AG10803 (cell line): ENCODE results near the gene MR1.

Source experiments
- DNase-seq: peaks from one replicate; pipeline ENCODE4 v3.0.0; 2010; ENCODE audit warnings: low read depth
- H3K4me3 ChIP-seq: 2 replicates; pipeline ENCODE4 v1.5.1; 2011; ENCODE audit warnings: mild to moderate bottlenecking, low read length, control low read depth
- TF ChIP-seq, protein P1 (sequence below): conservative IDR thresholded peaks from 2 replicates; pipeline ENCODE4 v1.5.1; 2011; ENCODE audit warnings: mild to moderate bottlenecking, low read length, control low read depth, inconsistent platforms

The MR1 gene

DNA sequence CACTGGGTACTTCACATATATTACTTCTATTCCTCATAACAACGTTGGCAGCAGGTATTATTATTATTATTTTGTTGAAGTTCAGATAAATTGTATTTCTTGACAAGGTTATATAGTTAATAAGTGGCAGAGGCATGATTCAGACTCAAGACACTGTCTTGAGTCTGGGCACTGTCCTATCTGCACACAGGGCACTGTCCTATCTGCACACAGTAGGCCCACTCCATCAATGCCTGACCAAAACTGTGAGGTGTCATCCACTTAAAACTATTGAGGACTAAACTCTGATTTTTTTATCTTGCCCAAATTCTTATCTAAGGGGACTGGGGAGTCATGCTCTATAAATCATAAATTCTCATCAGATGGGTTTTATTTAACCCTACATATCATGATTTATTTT lies 30.9 kb downstream of the MR1 start:
- DNase-seq: no peak
- no peak overlapping the region for H3K4me3 ChIP-seq
- TF ChIP-seq, protein P1, sequence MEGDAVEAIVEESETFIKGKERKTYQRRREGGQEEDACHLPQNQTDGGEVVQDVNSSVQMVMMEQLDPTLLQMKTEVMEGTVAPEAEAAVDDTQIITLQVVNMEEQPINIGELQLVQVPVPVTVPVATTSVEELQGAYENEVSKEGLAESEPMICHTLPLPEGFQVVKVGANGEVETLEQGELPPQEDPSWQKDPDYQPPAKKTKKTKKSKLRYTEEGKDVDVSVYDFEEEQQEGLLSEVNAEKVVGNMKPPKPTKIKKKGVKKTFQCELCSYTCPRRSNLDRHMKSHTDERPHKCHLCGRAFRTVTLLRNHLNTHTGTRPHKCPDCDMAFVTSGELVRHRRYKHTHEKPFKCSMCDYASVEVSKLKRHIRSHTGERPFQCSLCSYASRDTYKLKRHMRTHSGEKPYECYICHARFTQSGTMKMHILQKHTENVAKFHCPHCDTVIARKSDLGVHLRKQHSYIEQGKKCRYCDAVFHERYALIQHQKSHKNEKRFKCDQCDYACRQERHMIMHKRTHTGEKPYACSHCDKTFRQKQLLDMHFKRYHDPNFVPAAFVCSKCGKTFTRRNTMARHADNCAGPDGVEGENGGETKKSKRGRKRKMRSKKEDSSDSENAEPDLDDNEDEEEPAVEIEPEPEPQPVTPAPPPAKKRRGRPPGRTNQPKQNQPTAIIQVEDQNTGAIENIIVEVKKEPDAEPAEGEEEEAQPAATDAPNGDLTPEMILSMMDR: no peak

DNA sequence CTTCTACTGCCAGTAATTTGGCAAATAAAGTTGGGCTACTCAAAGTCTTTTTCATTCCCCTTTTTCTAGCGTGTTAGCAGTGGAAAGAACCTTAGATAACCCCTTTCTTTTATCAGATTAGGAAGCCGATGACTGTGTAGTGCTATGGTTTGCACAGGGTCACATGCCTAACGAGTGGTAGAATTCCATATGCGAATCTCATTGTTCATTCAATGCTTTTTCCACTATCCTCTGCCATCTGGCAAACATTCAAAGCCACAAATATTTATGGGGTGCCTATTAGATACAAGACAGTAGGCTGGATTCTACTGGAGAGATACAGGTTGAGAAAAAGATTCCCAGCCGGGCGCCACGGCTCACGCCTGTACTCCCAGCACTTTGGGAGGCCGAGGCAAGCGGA lies 39.9 kb downstream of the MR1 start:
- TF ChIP-seq, protein P1: no peak
- DNase-seq: peak; percentile 76
- no peak overlapping the region for H3K4me3 ChIP-seq

DNA sequence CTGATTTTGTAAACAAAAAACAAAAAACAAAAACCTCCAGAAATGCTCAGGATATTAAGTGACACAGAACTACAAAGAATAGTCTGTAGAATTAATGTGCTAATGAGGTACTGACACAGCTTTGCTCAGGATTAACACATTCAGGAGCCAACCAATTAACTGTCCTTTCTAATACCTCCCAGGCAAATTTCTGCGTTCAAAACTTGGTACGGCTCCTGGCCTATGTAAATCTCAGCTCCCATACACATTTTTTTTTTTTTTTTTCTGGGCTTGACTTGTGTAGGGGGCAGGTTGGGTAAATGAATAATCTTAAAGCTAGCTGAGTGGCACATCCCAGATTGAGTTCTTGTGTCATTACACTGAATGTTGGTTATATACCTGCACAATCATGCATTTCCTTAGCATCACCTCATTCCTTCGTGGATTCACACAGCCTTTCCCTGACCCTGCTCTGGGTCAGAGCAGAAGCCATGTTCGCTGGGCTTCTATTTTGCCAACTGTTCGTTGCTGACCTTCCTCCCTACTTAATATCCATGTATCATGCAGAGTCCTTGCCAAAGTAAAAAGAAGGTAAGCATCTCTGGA lies 42.1 kb downstream of the MR1 start:
- DNase-seq: no peak
- H3K4me3 ChIP-seq: no peak overlapping the region
- TF ChIP-seq, protein P1: no peak

DNA sequence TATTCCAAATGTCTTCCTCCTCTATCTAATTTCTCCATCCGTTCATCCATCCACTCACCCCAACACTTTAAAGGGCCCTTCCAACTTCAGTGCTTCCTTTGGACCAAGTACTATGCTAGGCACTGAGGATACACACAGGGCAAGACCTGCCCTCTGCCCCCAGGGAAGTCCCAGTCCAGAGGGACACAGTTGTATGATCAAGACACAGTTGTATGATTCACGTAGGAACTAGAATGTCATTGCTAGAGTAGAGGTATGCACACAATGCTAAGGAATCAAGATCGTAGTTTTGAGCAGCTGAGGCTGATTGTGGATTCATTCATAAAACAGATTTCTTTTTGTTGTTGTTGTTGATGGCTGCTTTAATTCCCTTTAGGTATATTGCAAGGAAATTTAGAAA lies 43.1 kb downstream of the MR1 start:
- TF ChIP-seq, protein P1: no peak
- no peak overlapping the region for H3K4me3 ChIP-seq
- no peak for DNase-seq

DNA sequence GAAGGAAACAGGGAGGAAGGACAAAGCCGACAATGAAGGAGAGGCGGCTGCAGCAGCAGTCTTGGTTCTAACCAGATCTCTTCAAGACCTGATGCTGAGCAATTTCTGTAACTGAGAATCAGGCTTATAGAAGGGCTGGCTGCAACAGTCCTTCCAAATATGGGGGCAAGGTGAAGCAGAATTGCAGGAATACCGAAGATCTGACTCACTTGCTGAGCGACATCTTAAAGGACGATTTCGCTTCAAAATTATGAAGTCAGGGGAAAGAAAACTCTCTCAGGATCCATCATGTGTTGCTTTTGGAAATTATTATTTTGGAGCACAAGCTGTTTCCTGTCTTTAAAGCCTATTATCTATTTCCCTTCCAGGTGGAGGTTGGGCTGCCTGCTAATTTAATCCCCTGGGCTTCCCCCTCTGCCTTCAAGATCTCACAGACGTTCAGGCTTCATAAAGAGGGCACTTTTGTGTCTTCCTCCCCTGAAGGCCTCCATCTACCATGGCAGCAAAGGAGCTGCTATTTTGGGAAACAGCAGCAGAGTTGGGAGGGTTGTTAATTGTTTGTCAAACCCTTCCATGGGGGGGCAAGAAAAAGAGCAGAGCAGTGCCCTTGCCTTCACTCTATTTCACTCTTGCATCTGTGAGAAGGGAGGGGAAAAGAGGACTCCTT lies 43.9 kb downstream of the MR1 start:
- TF ChIP-seq, protein P1: no peak; the same call in 1 of the 2 replicates
- peak; percentile 69 for DNase-seq
- H3K4me3 ChIP-seq: no peak overlapping the region

DNA sequence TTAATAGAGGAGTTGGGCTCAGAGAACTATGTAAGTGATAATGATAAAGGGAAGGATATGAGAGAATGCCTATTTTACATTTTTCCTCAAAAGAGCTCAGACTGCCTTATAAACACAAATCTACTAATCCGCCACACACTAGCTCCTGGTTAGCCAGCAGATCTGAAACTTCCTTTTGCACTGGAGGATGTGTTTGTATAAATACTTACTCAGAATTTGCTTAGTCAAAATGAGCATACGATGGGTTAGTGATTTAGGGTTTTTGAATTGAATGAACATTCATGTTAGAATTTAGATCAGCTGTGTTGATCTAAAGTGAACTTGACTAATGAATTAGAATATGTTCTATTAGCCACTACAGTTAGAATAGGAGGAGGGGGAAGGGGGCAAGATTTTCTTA lies 45.6 kb downstream of the MR1 start:
- DNase-seq: no peak
- H3K4me3 ChIP-seq: no peak overlapping the region
- TF ChIP-seq, protein P1: no peak

DNA sequence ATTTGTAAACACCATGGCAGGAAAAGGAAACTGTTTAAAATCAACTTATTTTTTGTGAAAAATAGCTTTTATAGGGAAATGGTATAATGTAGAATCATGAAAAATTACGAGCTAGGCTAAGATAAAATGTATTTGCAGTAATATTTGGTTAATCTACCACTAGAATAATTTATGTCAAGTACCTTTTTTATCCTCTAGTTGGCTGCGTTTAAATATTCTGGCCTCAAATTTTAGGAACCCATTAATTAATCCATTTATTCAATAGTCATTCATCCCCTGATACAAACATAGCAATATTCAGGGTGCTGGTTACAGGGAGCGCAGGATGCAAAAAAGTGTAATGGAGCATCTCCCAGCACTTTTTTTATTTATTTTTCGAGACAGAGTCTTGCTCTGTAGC lies 46.1 kb downstream of the MR1 start:
- TF ChIP-seq, protein P1: no peak
- H3K4me3 ChIP-seq: no peak overlapping the region
- DNase-seq: no peak
